Right ventricle myocardium superior (tissue), 1 donor: ENCODE measurements around the gene MED13L. TPM values are rescaled to one million over a fixed set of nuclear protein-coding genes. Genes with fewer than 3 reads are reported as not detected.

Experiments
- ATAC-seq: fragments of 200-7000 bp; cut with Tn5 transposase; one replicate; pipeline ENCODE4 v1.9.1; 2020; ENCODE audit warnings: mild to moderate bottlenecking; ENCODE audit not compliant: poor library complexity
- DNase-seq: peaks from one replicate; pipeline ENCODE4 v3.0.0-alpha.2; 2020
- intact Hi-C: fragments of 100-400 bp; cut with DNase I; formaldehyde crosslinking; loops from one replicate; pipeline ENCODE4 v1.11.2; 2022
- total RNA-seq: library from RNA; stranded (reverse); fragmentation: NEBNext Ultra II Directional; extraction: Animal tissue kit (Norgen Biotek cat#: 25700); gene quantifications from one replicate; pipeline ENCODE4 v1.2.1, GENCODE V29; 2021
- donor health status: DM: no; HTN: yes; CAD: no; lungs with severe emphysema.

Gene MED13L
- total RNA-seq, 1 donor from 2014 or later, result 57.7 TPM

DNA sequence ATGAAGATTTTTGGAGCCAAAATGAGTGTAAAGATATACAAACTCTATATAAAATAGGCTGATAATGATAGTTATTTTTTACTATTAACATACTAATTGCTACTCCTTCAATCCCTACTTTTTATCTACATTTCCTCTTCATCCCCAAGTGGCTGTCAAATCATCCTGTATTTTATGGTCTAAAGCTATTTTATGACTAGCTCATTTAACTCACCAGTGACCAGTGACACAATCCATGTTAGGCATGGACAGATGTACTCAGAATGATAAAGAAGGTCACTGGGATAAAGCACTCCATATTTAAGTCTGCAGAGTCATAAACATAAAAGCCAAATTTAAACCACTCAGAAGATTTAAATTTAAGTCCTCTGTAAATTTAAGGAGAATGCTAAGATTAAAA, 183.0 kb downstream of the MED13L start:
- ATAC-seq (no peak), DNase-seq (no peak)
- intact Hi-C loops, result no loop called here

DNA sequence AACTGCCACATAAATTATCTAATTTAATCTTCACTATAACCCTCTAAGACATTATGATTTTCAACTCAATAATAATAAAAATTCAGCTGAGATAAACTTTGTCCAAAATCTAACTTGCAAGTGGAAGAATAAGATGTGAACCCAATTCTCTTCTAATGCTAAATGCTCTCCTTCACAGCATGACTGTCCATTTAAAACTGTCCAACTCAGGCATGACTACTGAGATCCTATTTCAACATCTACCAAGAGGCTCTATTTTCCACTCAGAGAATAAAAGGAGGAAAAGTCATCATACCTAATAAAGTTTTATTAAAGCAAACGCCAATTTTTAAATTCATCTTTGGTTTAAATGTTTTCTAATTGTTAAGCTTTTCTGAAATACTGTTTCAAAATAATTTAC, 183.6 kb downstream of the MED13L start:
- intact Hi-C loops, result no loop called here
- DNase-seq (no peak), ATAC-seq (no peak)

DNA sequence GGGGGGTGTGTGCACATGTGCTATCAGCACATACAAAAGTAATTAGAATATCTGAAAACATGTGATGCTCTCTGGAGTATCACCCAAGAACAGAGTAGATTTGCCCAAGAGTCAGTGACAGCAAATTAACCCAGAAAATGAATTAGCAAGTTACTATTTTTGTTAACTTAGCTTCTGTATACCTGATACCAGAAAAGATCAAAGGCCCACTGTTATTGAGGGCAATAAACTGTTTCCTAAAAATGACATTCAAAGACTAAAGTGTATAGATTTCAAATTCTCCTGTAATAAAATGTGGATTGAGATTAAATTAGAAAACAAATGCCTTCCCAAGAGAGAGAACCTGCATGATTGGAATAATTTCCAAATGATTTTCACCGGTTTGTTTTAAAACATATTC, 184.7 kb downstream of the MED13L start:
- intact Hi-C loops, result no loop called here
- ATAC-seq, result no peak

DNA sequence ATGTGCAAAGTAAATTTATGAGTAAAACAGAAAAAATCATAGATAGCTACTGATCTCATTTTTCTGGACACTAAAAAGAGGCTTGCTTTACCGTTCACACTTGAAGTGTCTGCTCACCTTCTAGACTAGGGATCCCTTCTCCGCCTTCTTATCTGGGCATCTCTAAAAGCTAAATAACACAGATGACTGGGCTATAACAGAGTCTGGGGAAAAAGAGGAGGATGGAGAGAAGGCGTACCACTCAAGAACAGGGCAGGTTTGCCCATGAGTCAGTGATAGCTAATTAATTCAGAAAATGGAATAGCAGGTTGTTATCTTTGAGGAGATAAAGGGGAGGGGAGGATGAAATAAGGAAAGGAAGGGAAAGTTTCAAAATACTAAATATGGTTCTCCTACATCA, 185.3 kb downstream of the MED13L start:
- intact Hi-C loops, result no loop called here
- DNase-seq, result no peak
- no peak for ATAC-seq

More for the DNA sequence above, 184.7 kb downstream of the MED13L start:
- DNase-seq, result no peak

DNA sequence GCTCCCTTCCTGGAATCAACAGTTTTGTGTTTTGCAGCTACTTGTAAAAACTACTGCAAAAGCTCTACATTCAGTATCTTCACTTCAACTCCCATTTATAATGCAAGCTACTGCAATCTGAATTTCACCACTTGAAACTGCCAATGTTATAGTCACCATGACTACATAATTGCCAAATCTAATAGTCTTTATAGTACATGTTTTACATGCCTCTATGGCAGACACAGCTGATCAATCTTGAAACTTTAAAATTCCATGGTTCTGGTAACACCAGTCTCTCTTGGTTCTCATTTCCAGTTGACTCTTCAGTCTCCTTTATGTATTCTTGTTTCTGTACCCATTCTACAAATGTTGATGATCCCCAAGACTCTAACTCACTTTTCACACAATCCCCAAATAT, 185.9 kb downstream of the MED13L start:
- intact Hi-C loops, result no loop called here
- DNase-seq (no peak), ATAC-seq (no peak)

DNA sequence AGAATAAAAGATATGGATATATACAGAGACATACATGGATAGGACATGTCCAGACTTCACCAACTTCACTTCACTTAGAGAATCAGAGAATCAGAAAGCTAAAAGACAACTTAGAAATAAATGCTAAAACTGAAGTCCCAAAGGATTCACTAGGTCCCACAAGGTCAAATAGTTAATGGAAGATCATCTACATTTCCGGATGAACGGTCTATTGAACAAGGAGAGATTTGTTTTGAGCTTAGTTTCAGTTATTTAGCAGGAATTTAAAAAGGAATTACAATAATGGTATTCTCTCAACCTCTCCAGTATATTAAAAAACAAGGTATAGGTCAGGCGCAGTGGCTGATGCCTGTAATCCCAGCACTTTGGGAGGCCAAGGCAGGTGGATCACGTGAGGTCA, 187.0 kb downstream of the MED13L start:
- intact Hi-C loops, result no loop called here
- DNase-seq (no peak), ATAC-seq (no peak)

DNA sequence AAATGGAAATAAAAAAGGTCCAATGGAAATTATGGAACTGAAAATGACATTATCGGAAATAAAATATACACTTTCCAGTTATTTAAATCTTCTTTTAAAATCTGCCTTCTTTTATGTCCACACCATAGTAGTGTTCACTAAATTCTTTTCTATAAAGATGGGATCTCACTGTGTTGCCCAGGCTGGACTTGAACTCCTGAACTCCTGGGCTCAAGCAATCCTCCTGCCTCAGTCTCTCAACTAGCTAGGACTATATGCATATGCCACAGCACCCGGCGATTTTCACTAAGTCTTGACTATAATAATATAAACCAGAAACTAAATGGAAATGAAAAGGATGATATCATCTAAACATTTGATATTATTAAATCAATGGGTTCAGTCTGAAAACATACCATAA, 188.4 kb downstream of the MED13L start:
- ATAC-seq (no peak), DNase-seq (no peak)
- intact Hi-C loops, result no loop called here

DNA sequence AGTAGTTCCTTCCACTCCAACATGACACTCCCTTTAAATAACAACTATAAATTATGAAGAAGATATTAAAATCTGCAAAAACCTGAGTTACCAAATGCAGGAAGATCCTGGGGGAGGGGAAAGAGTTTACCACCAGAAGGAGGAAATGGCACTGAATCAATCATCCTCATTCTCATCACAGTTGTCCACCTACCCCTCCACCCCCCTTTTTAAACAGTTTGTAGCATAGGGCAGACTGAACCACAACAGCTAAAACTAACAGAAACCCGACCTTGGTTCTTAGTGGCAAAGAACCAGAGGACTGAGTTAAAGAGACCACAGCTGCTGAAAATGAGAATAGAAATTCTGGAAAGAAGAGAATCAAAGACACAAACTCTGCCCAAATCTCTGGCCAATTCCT, 189.5 kb downstream of the MED13L start:
- intact Hi-C loops, result no loop called here
- ATAC-seq, result no peak
- no peak for DNase-seq

DNA sequence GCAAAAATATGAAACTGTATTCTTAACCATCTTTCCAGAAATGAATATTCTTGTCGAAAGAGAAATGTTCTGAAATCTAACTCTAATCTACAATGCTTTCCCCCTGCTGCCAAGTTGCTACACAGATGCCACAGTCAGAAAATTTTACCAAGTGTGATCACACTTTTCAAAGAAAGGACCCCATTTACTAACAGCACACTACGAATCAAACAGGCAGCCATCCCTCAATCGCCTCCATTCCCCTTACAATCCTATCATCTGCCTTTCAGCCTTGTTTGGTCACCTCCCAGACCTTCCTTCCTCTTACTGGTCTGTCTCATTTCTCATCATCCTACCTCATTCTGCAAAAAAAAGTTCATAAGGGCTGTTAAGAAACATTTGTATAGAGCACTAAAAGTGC, 190.1 kb downstream of the MED13L start:
- DNase-seq (no peak), ATAC-seq (no peak)
- intact Hi-C loops, result no loop called here

DNA sequence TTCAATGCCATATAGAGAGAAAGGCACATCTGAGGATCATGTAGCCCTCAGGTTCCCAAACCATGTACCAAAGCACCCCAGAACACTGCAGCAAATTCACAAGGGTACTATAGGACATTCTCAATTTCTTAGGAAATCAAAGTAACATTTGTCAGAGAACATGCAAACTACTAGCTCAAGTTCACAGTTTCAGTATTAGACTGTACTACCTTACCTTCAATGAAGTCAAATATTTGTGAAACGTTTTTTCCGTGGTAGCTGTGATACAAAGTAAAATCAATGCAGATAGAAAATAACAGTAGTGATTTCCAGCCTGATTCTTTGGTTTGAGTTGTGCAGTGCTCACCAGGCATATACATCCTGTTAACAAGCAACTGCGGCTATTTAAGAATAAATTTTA, 197.1 kb downstream of the MED13L start:
- ATAC-seq (no peak), DNase-seq (no peak)
- intact Hi-C loops, result no loop called here

DNA sequence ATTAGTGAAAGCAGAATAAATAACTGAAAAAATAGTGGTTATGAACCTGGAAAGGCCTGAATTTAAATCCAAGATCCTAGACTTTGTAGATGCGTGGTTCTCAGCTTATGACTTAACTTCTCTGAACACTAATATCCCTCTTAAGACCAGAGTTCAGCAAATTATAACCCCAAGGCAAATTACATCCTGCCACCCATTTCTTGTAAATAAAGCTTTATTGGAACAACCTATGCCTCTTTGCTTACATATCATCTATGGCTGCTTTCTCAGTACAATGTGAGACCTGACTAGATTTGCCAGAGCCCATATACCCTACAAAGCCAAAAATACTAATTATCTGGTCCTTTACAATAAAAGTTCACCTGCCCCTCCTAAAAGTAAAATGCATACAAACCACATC, 199.1 kb downstream of the MED13L start:
- DNase-seq (no peak), ATAC-seq (no peak)
- intact Hi-C loops, result no loop called here

DNA sequence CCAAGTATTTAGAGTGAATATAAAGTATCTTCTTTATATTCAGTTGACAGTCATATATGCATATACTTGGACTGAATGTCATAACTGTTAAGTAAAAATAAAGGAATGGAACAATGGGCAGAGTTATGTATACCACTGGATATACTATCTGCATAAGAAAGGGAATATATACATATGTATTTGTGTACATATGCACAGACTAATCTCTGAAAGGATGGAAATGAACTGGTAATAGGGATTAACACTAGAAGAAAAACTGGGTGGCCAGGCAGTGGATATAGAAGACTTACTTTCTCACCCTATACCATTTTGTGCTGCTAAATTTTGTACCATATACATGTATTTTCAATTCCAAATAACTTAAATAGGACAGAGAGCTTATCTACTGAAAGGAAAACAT, 200.1 kb downstream of the MED13L start:
- no peak for ATAC-seq
- DNase-seq, result no peak
- intact Hi-C loops, result no loop called here

DNA sequence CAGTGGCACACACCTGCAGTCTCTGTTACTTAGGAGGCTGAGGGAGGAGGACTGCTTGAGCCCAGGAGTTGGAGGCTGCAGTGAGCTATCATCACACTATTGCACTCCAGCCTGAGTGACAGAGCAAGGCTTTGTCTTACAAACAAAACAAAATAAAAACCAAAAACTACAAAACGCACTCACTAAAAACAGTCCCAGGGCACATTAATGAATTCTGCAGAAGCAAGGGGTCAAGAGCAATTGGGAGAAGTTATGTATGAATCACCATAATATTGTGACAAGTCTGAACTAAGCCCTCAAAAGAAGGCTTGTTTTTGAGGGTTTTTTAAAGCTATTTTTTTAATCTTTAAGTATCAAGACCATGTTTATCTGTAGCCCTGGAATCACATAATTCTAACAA, 201.1 kb downstream of the MED13L start:
- DNase-seq, result no peak
- ATAC-seq, result no peak
- intact Hi-C loops, result no loop called here

DNA sequence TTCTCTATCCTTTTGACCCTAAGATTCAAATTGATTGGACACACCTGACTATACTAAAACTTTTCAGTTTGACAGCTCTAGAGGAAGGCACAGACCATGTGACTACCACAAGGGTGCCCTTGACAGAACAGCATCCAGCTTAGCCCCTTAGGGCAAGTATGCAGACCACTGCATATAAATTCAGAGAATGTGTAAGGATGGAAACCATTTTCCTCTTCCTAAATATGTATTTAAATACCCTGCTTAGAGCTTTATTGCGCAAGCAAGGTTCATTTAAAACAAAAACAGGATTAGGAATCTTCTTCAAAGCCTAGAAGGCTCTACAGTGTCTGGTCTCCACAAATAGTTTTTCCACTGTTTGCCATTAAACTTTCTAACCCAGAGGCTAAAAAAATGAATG, 202.8 kb downstream of the MED13L start:
- ATAC-seq (no peak), DNase-seq (no peak)
- intact Hi-C loops, result no loop called here

DNA sequence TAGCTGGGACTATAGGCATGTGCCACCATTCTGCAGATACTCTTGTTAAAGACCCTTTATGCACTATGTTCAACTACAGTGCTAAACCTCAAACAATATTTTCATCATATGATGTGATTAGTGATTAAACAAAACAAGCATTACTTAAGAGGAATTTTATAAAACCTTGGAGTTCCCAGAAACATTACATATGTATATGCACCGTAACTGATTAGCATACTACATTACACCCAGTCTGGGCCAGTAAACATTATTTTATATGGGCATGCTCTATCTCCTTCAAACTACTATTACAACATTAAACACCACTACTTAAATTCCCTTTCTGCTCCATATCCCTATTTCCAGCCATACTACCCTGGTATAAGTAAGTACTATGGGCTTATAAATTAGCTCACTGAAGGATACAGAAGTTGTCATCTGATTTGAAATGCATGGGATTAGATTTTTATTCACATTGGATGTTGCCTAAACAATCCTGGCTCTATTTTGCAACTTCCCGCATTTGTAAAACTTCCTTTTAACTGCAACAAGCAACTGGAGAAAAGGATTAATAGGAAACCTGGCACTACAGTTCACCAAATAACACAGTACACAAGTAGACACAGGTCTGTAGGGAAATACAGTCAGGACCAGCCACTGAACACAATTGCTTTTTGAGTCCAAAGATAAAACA, 205.8 kb downstream of the MED13L start:
- no peak for DNase-seq

DNA sequence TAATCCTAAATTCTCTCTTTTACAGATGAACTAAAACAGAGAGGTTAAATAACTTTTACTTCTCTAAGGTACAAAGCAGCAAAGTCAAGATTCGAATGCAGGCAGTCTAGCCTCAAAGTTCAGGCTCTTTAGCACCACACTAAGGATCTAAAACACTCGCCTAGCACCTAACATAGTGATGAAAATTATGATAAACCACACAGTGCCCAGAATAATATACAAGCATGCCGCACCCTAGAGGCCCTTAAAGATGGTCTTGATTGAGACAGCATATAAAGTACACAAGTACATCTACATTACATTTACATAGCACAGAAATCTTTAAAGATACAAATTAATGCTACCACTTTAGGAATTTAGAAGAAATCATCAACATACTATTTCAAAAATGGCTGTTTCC, 207.0 kb downstream of the MED13L start:
- intact Hi-C loops, result no loop called here
- DNase-seq (no peak), ATAC-seq (no peak)

More for the DNA sequence above, 205.8 kb downstream of the MED13L start:
- ATAC-seq, result no peak
- intact Hi-C loops, result no loop called here

DNA sequence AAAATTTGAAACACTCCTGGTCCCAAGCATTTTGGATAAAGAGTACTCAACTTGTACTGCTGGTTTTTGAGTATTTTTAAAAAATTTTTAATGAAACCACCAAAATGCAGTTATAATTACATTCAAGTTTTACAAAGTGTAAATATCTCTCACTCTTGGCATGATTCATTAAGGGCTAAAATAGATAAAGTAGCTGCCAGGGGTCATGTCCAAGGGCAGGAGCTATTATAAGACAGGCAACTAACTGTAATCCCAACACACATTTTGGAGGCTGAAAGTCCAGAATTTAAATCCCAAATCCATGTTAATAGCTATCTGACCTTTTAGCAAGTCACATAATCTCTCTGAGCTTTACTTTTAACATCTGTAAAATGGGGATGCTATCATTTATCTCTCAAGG, 207.6 kb downstream of the MED13L start:
- ATAC-seq (no peak), DNase-seq (no peak)
- intact Hi-C loops, result no loop called here

DNA sequence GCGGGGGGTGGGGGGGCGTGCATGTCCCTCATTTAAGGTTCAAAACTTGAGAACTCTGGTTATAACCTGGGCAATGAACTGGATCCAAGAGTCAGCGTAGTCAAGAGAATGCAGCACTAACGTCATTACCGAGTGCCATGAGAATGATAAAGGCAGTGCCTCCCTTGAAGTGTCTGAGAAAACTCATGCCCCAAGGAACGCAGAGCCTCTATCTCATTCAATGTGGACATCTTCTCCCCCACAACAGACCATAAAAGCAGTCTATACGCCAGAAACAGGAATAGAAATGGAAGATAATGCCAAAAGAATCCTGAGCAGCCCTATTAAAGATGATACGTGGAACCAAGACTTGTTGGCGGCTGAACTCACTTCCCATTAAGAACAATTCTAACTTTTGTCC, 208.6 kb downstream of the MED13L start:
- intact Hi-C loops, result no loop called here
- ATAC-seq (no peak), DNase-seq (no peak)

DNA sequence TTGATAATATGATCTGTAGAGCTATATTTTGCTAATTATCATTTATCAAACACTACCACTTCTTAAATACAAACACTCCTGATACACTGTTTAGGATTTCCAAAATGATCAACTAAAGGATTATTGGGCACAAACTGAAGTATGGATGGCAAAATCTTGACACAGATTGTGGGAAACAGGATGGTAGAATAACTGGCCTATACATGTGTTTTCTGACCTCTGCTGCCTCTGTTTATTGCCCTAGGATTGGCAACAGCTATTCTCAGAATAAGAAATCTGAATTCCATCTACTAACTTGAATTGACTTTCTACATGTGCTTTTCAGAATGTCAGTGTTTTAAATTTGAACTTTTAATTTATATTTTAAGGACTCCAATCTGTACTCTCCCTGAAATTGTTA, 209.1 kb downstream of the MED13L start:
- DNase-seq, result no peak
- ATAC-seq, result no peak
- intact Hi-C loops, result no loop called here

DNA sequence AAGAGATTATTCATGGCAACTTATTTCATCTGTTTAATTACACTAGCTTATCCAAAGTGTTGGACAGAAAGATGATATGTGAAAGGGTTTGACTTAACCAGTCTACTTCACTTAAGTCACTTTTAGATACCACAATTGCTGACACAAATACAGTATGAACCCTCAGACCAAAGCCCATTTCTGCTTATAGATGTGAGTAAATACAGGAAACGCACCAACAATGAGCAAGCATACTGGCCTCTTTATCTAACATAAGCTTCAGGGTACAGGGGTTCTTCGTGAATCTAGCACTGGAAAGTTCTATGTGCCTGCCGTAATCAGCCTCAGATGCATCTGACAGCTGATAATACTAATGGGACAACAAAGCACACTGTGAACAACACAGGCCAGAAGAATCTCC, 209.6 kb downstream of the MED13L start:
- intact Hi-C loops, result no loop called here
- ATAC-seq (peak; percentile 20), DNase-seq (no peak)
